Measurements from ENCODE around the gene TNFSF9. TPM values are rescaled to one million over a fixed set of nuclear protein-coding genes. Genes with fewer than 3 reads are reported as not detected.
"Not testable (repeated sequence)": the region's sequence is repeated elsewhere in the genome, so short reads cannot be mapped to it uniquely, and the experiment has no call there.

The TNFSF9 gene
- total RNA-seq, 2 donors from 2014 or later = 0.27 to 1.8 TPM

DNA sequence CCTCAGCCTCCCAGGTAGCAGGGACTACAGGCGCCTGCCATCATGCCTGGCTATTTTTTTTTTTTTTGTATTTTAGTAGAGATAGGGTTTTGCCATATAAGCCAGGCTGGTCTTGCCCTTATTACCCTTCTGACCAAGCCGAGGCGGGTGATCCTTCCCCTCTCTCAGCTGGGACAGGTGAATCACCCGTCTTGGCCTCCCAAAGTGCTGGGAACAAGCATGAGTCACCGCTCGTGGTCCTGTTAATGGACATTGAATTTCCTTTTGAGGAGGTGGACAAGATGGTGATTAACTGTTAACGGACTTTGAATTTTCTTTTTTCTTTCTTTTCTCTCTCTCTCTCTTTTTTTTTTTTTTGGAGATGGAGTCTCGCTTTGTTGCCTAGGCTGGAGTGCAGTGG, 49.5 kb downstream of the TNFSF9 start:
- ATAC-seq (ENCODE audit: insufficient number of reproducible peaks, low FRiP score, low read depth) (no peak), DNase-seq (ENCODE audit: low spot score) (no peak)
- Histone ChIP-seq H3K27me3 (replicated peaks; ENCODE audit: insufficient read depth) (no peaks in the 10 kb centered on the region), H3K9me3 (no peaks in the 10 kb centered on the region), H3K4me1 (ENCODE audit: control insufficient read depth in 1 of 2, low read depth in 2 of 2) (no peaks in the 10 kb centered on the region), H3K4me3 (no peak overlapping the region), H3K36me3 (no peaks in the 10 kb centered on the region), H3K27ac (no peak overlapping the region)
- TF ChIP-seq, protein P1, sequence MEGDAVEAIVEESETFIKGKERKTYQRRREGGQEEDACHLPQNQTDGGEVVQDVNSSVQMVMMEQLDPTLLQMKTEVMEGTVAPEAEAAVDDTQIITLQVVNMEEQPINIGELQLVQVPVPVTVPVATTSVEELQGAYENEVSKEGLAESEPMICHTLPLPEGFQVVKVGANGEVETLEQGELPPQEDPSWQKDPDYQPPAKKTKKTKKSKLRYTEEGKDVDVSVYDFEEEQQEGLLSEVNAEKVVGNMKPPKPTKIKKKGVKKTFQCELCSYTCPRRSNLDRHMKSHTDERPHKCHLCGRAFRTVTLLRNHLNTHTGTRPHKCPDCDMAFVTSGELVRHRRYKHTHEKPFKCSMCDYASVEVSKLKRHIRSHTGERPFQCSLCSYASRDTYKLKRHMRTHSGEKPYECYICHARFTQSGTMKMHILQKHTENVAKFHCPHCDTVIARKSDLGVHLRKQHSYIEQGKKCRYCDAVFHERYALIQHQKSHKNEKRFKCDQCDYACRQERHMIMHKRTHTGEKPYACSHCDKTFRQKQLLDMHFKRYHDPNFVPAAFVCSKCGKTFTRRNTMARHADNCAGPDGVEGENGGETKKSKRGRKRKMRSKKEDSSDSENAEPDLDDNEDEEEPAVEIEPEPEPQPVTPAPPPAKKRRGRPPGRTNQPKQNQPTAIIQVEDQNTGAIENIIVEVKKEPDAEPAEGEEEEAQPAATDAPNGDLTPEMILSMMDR (IDR thresholded peaks at IDR 0.05) = no peak

DNA sequence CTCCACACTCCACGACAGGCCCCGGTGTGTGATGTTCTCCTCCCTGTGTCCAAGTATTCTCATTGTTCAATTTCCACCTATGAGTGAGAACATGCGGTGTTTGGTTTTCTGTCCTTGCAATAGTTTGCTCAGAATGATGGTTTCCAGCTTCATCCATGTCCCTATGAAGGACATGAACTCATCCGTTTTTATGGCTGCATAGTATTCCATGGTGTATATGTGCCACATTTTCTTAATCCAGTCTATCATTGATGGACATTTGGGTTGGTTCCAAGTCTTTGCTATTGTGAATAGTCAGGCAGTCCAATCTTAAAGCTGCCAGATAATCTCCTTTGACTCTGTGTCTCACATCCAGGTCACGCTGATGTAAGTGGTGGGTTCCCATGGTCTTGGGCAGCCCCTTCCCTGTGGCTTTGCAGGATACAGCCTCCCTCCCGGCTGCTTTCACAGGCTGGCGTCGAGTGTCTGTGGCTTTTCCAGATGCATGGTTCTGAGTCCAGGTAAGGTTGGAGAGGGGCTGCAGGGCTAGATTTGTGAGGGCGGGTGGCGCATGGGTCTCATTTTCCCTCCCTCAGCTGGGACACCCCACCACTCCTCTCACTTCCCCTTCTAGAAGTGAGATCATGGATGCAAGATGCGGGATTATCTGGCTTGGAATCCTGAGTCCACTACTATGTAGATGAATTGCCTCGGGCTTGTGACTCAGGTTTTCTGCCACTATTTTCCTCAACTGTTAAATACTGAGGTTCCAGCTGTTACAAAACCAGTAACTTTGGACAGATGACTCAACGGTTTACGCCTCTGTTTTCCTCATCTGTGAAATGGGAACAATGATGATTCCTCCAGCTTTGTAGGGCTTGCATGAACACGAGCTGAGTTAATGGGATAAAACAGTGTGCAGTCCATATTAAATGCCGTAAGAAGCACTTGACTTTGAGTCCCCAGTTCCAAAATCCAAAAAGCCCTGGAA, 52.0 kb downstream of the TNFSF9 start:
- ATAC-seq (ENCODE audit: insufficient number of reproducible peaks, low FRiP score, low read depth); H3K36me3 ChIP-seq: not testable (repeated sequence)

More for the DNA sequence above, 52.0 kb downstream of the TNFSF9 start:
- H3K27me3 ChIP-seq (replicated peaks; ENCODE audit: insufficient read depth); DNase-seq (ENCODE audit: low spot score); H3K4me3 ChIP-seq; H3K9me3 ChIP-seq; H3K27ac ChIP-seq; H3K4me1 ChIP-seq (ENCODE audit: control insufficient read depth in 1 of 2, low read depth in 2 of 2): not testable (repeated sequence)

Other genes starting within 250 kb of the TNFSF9 start
- not detected for gene ACER1, start 197.4 kb upstream of the TNFSF9 start, total RNA-seq
- 10 to 100 TPM; 39.0 to 53.2 TPM for gene CLPP, start 169.5 kb upstream of the TNFSF9 start, total RNA-seq
- gene ALKBH7, start 158.2 kb upstream of the TNFSF9 start, total RNA-seq = 10 to 100 TPM; 29.1 to 37.6 TPM
- 1 to 10 TPM; 1.4 to 2.8 TPM for gene PSPN, start 155.1 kb upstream of the TNFSF9 start, total RNA-seq
- 10 to 100 TPM; 22.7 to 27.7 TPM for gene GTF2F1, start 137.9 kb upstream of the TNFSF9 start, total RNA-seq
- 100 to 1,000 TPM in 1 of 2 donors, 10 to 100 TPM in 1; 98.4 to 111 TPM for gene KHSRP, start 106.2 kb upstream of the TNFSF9 start, total RNA-seq
- under 1 TPM in 1 of 2 donors, not detected in 1; 0.71 TPM for gene SLC25A41, start 97.3 kb upstream of the TNFSF9 start, total RNA-seq
- gene SLC25A23, start 71.2 kb upstream of the TNFSF9 start, total RNA-seq = 10 to 100 TPM; 89.6 to 97.1 TPM
- 1 to 10 TPM in 1 of 2 donors, under 1 TPM in 1; 0.54 to 2.1 TPM for gene CRB3, start 66.8 kb upstream of the TNFSF9 start, total RNA-seq
- gene DENND1C, start 49.2 kb upstream of the TNFSF9 start, total RNA-seq = 1 to 10 TPM; 2.7 to 3.9 TPM
- gene TUBB4A, start 28.7 kb upstream of the TNFSF9 start, total RNA-seq = not detected
- not detected for gene CD70, start 60.1 kb downstream of the TNFSF9 start, total RNA-seq
- gene TNFSF14, start 139.1 kb downstream of the TNFSF9 start, total RNA-seq = 10 to 100 TPM in 1 of 2 donors, under 1 TPM in 1; 0.54 to 15.5 TPM
- gene C3, start 189.6 kb downstream of the TNFSF9 start, total RNA-seq = 100 to 1,000 TPM; 277 to 754 TPM
- 10 to 100 TPM; 32.2 to 84.2 TPM for gene GPR108, start 206.6 kb downstream of the TNFSF9 start, total RNA-seq
- 100 to 1,000 TPM in 1 of 2 donors, 10 to 100 TPM in 1; 98.2 to 105 TPM for gene TRIP10, start 208.7 kb downstream of the TNFSF9 start, total RNA-seq
- gene SH2D3A, start 236.4 kb downstream of the TNFSF9 start, total RNA-seq = 1 to 10 TPM in 1 of 2 donors, under 1 TPM in 1; 0.68 to 7.1 TPM
- 10 to 100 TPM in 1 of 2 donors, 1 to 10 TPM in 1; 7.6 to 12.2 TPM for gene VAV1, start 241.7 kb downstream of the TNFSF9 start, total RNA-seq